ENCODE measurements around the gene CERS1. TPM values are rescaled to one million over a fixed set of nuclear protein-coding genes. Genes with fewer than 3 reads are reported as not detected.

CERS1 gene
- total RNA-seq, 1 experiment from 2014 or later: 11.4 TPM

GRCh38 chr19:18932216-18932841 is 36.4 kb upstream of the CERS1 start:
- Histone ChIP-seq H3K27me3 (replicated peaks; ENCODE audit: insufficient read depth, low read depth, low read length, poor library complexity) (no peaks in the 10 kb centered on the region), H3K27ac (ENCODE audit: low read depth, low read length, poor library complexity, severe bottlenecking) (no peak overlapping the region), H3K4me1 (ENCODE audit: insufficient read depth, low read length, poor library complexity, severe bottlenecking) (no peaks in the 10 kb centered on the region), H3K4me3 (ENCODE audit: low read depth, low read length, poor library complexity, severe bottlenecking) (no peak overlapping the region), H3K9me3 (ENCODE audit: low read depth, low read length, poor library complexity, severe bottlenecking) (no peaks in the 10 kb centered on the region), H3K36me3 (ENCODE audit: insufficient read depth, low read length, poor library complexity, severe bottlenecking) (peaks cover 13% of the 10 kb centered on the region)
- intact Hi-C loops (cut with micrococcal nuclease; ENCODE audit: unreplicated experiment): no loop called here
- DNase-seq (ENCODE audit: low spot score): peak; percentile 66
- TF ChIP-seq EZH2 (IDR thresholded peaks at IDR 0.05; ENCODE audit: borderline replicate concordance, low read depth, low read length, poor library complexity, severe bottlenecking): no peak
- TF ChIP-seq, protein P1, sequence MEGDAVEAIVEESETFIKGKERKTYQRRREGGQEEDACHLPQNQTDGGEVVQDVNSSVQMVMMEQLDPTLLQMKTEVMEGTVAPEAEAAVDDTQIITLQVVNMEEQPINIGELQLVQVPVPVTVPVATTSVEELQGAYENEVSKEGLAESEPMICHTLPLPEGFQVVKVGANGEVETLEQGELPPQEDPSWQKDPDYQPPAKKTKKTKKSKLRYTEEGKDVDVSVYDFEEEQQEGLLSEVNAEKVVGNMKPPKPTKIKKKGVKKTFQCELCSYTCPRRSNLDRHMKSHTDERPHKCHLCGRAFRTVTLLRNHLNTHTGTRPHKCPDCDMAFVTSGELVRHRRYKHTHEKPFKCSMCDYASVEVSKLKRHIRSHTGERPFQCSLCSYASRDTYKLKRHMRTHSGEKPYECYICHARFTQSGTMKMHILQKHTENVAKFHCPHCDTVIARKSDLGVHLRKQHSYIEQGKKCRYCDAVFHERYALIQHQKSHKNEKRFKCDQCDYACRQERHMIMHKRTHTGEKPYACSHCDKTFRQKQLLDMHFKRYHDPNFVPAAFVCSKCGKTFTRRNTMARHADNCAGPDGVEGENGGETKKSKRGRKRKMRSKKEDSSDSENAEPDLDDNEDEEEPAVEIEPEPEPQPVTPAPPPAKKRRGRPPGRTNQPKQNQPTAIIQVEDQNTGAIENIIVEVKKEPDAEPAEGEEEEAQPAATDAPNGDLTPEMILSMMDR (conservative IDR thresholded peaks at IDR 0.05; ENCODE audit: low read depth, low read length): no peak
- POLR2A ChIA-PET (ENCODE audit: low non-redundant PET): no interaction called here
- BruUV-seq (replicated peaks): no TSS peak
- CTCF ChIA-PET: no interaction called here

- Histone ChIP-seq H3K27ac (ENCODE audit: low read depth, low read length, poor library complexity, severe bottlenecking) (no peak overlapping the region), H3K9me3 (ENCODE audit: low read depth, low read length, poor library complexity, severe bottlenecking) (no peaks in the 10 kb centered on the region), H3K36me3 (ENCODE audit: insufficient read depth, low read length, poor library complexity, severe bottlenecking) (peaks cover 15% of the 10 kb centered on the region), H3K27me3 (replicated peaks; ENCODE audit: insufficient read depth, low read depth, low read length, poor library complexity) (no peaks in the 10 kb centered on the region), H3K4me1 (ENCODE audit: insufficient read depth, low read length, poor library complexity, severe bottlenecking) (no peaks in the 10 kb centered on the region), H3K4me3 (ENCODE audit: low read depth, low read length, poor library complexity, severe bottlenecking) (no peak overlapping the region)
- DNase-seq (ENCODE audit: low spot score): no peak
- ChIA-PET POLR2A (ENCODE audit: low non-redundant PET) (interaction anchor here (0.5 kb wide), 1 partner anchor 652 kb away, joined by 3 read pairs; no protein-coding TSS in a partner anchor), CTCF (no interaction called here)
- no peak for TF ChIP-seq EZH2 (IDR thresholded peaks at IDR 0.05; ENCODE audit: borderline replicate concordance, low read depth, low read length, poor library complexity, severe bottlenecking)
- TF ChIP-seq, protein P1 (conservative IDR thresholded peaks at IDR 0.05; ENCODE audit: low read depth, low read length): no peak
- intact Hi-C loops (cut with micrococcal nuclease; ENCODE audit: unreplicated experiment): no loop called here
- no TSS peak for BruUV-seq (replicated peaks)
Measured at GRCh38 chr19:18931316-18932162, 35.6 kb upstream of the CERS1 start.

GRCh38 chr19:18929311-18929710 is 33.4 kb upstream of the CERS1 start:
- POLR2A ChIA-PET (ENCODE audit: low non-redundant PET): no interaction called here

More at GRCh38 chr19:18929311-18929710, 33.4 kb upstream of the CERS1 start:
- H3K27me3 ChIP-seq (replicated peaks; ENCODE audit: insufficient read depth, low read depth, low read length, poor library complexity): no peaks in the 10 kb centered on the region
- CTCF ChIA-PET: interaction anchor here (0.7 kb wide), 1 partner anchor 66 kb away, joined by 6 read pairs; no protein-coding TSS in a partner anchor
- DNase-seq (ENCODE audit: low spot score): no peak
- BruUV-seq (replicated peaks): no TSS peak
- intact Hi-C loops (cut with micrococcal nuclease; ENCODE audit: unreplicated experiment): no loop called here
- H3K4me3 ChIP-seq (ENCODE audit: low read depth, low read length, poor library complexity, severe bottlenecking): no peak overlapping the region
- H3K27ac ChIP-seq (ENCODE audit: low read depth, low read length, poor library complexity, severe bottlenecking): no peak overlapping the region
- H3K4me1 ChIP-seq (ENCODE audit: insufficient read depth, low read length, poor library complexity, severe bottlenecking): no peaks in the 10 kb centered on the region
- TF ChIP-seq, protein P1 (conservative IDR thresholded peaks at IDR 0.05; ENCODE audit: low read depth, low read length): no peak
- TF ChIP-seq EZH2 (IDR thresholded peaks at IDR 0.05; ENCODE audit: borderline replicate concordance, low read depth, low read length, poor library complexity, severe bottlenecking): no peak
- peaks cover 27% of the 10 kb centered on the region for H3K36me3 ChIP-seq (ENCODE audit: insufficient read depth, low read length, poor library complexity, severe bottlenecking)
- H3K9me3 ChIP-seq (ENCODE audit: low read depth, low read length, poor library complexity, severe bottlenecking): no peaks in the 10 kb centered on the region
